RKO (cell line): ENCODE data around the gene ZSWIM6.
"Not testable (repeated sequence)": the region's sequence is repeated elsewhere in the genome, so short reads cannot be mapped to it uniquely, and the experiment has no call there.

ENCODE experiments used
- DNase-seq: peaks from one replicate; pipeline ENCODE4 v3.0.0-alpha.2; 2016; ENCODE audit warnings: low spot score

The ZSWIM6 gene

GRCh38 chr5:61407706-61408270 is 75.7 kb downstream of the ZSWIM6 start:
- no peak for DNase-seq

- DNase-seq, result peak; percentile 100
Measured at GRCh38 chr5:61408476-61409168, 76.6 kb downstream of the ZSWIM6 start.

GRCh38 chr5:61409568-61409967 is 77.5 kb downstream of the ZSWIM6 start:
- DNase-seq, result peak; percentile 74

- no peak for DNase-seq
Measured at GRCh38 chr5:61410811-61411210, 78.8 kb downstream of the ZSWIM6 start.

GRCh38 chr5:61412361-61412760 is 80.3 kb downstream of the ZSWIM6 start:
- DNase-seq, result no peak

- DNase-seq, result not testable (repeated sequence)
Measured at GRCh38 chr5:61413205-61413604, 81.1 kb downstream of the ZSWIM6 start.

- DNase-seq, result no peak
Measured at GRCh38 chr5:61414806-61415205, 82.7 kb downstream of the ZSWIM6 start.

GRCh38 chr5:61416010-61416409 is 84.0 kb downstream of the ZSWIM6 start:
- no peak for DNase-seq

GRCh38 chr5:61416420-61416819 is 84.4 kb downstream of the ZSWIM6 start:
- no peak for DNase-seq

GRCh38 chr5:61417340-61417739 is 85.3 kb downstream of the ZSWIM6 start:
- DNase-seq, result no peak

GRCh38 chr5:61417851-61418250 is 85.8 kb downstream of the ZSWIM6 start:
- DNase-seq, result no peak

GRCh38 chr5:61419106-61419505 is 87.0 kb downstream of the ZSWIM6 start:
- DNase-seq, result no peak

GRCh38 chr5:61420016-61420415 is 88.0 kb downstream of the ZSWIM6 start:
- DNase-seq, result no peak

- not testable (repeated sequence) for DNase-seq
Measured at GRCh38 chr5:61421262-61421661, 89.2 kb downstream of the ZSWIM6 start.

- DNase-seq, result no peak
Measured at GRCh38 chr5:61423487-61424145, 91.6 kb downstream of the ZSWIM6 start.

- DNase-seq, result no peak
Measured at GRCh38 chr5:61425918-61426317, 93.9 kb downstream of the ZSWIM6 start.

GRCh38 chr5:61429906-61430305 is 97.8 kb downstream of the ZSWIM6 start:
- no peak for DNase-seq

- no peak for DNase-seq
Measured at GRCh38 chr5:61431923-61432620, 100.0 kb downstream of the ZSWIM6 start.

GRCh38 chr5:61435368-61435767 is 103.3 kb downstream of the ZSWIM6 start:
- no peak for DNase-seq

- no peak for DNase-seq
Measured at GRCh38 chr5:61438298-61438970, 106.4 kb downstream of the ZSWIM6 start.

GRCh38 chr5:61440086-61440485 is 108.0 kb downstream of the ZSWIM6 start:
- DNase-seq, result no peak

- no peak for DNase-seq
Measured at GRCh38 chr5:61440596-61440995, 108.5 kb downstream of the ZSWIM6 start.
